COLO829 (cell line): ENCODE data around the gene SLC44A5.
"Not testable (repeated sequence)": the region's sequence is repeated elsewhere in the genome, so short reads cannot be mapped to it uniquely, and the experiment has no call there.

Source experiments
- DNase-seq: peaks from one replicate; pipeline ENCODE4 v3.0.0; 2012; ENCODE audit warnings: low spot score

The SLC44A5 gene

GRCh38 chr1:75520862-75521475 is 89.9 kb downstream of the SLC44A5 start:
- no peak for DNase-seq

GRCh38 chr1:75519651-75520427 is 91.1 kb downstream of the SLC44A5 start:
- DNase-seq = no peak

GRCh38 chr1:75518686-75519085 is 92.2 kb downstream of the SLC44A5 start:
- no peak for DNase-seq

GRCh38 chr1:75514270-75514669 is 96.6 kb downstream of the SLC44A5 start:
- peak; percentile 9 for DNase-seq

- DNase-seq = no peak
These were observed 103.9 kb downstream of the SLC44A5 start for GRCh38 chr1:75506976-75507375.

GRCh38 chr1:75503221-75503974 is 107.5 kb downstream of the SLC44A5 start:
- DNase-seq = peak; percentile 8

GRCh38 chr1:75502776-75503175 is 108.1 kb downstream of the SLC44A5 start:
- DNase-seq = peak; percentile 25

GRCh38 chr1:75501577-75502295 is 109.2 kb downstream of the SLC44A5 start:
- no peak for DNase-seq

- DNase-seq = no peak
These were observed 118.9 kb downstream of the SLC44A5 start for GRCh38 chr1:75492011-75492410.

- no peak for DNase-seq
These were observed 123.5 kb downstream of the SLC44A5 start for GRCh38 chr1:75487399-75487798.

GRCh38 chr1:75484789-75485188 is 126.1 kb downstream of the SLC44A5 start:
- DNase-seq = no peak

- DNase-seq = no peak
These were observed 128.0 kb downstream of the SLC44A5 start for GRCh38 chr1:75482951-75483350.

GRCh38 chr1:75476486-75476885 is 134.4 kb downstream of the SLC44A5 start:
- DNase-seq = not testable (repeated sequence)

GRCh38 chr1:75475696-75476095 is 135.2 kb downstream of the SLC44A5 start:
- DNase-seq = no peak

GRCh38 chr1:75472971-75473603 is 137.8 kb downstream of the SLC44A5 start:
- no peak for DNase-seq

- no peak for DNase-seq
These were observed 138.6 kb downstream of the SLC44A5 start for GRCh38 chr1:75472089-75472970.

- no peak for DNase-seq
These were observed 139.7 kb downstream of the SLC44A5 start for GRCh38 chr1:75471252-75471651.

- DNase-seq = no peak
These were observed 140.5 kb downstream of the SLC44A5 start for GRCh38 chr1:75470448-75470847.

GRCh38 chr1:75469586-75470173 is 141.2 kb downstream of the SLC44A5 start:
- no peak for DNase-seq

GRCh38 chr1:75461808-75462325 is 149.0 kb downstream of the SLC44A5 start:
- DNase-seq = no peak
